H1 (cell line): ENCODE data around the gene GMEB1. TPM values are rescaled to one million over a fixed set of nuclear protein-coding genes. Genes with fewer than 3 reads are reported as not detected.

Experiments used
- SAP30 ChIP-seq: fragments of 300-600 bp; sonication (generic); IDR thresholded peaks from 2 replicates; pipeline ENCODE4 v1.7.1; 2012; ENCODE audit warnings: low read length, moderate library complexity, mild to moderate bottlenecking, inconsistent platforms; ENCODE audit not compliant: insufficient read depth, insufficient replicate concordance
- polyA plus RNA-seq, 7 experiments: library from polyadenylated mRNA; depleted of rRNA in 3 of 7; stranded (reverse) in 5 of 7; unstranded in 2 of 7; fragments of >200 nt in 5 of 7; fragments of 200-250 nt in 2 of 7; gene quantifications; 1 replicate in 5 of 7; 2 replicates in 1 of 7; 4 replicates in 1 of 7; pipeline versions ENCODE4 v1.2.1 to v1.2.3, GENCODE V29; 2011 to 2013; ENCODE audit warnings: missing spikeins in 2 of 7, mixed read lengths in 2 of 7
- total RNA-seq: library from RNA; stranded (reverse); fragmentation: NEBNext Ultra II Directional; extraction: Animal tissue kit (Norgen Biotek cat#: 25700); gene quantifications from 2 replicates; pipeline ENCODE4 v1.2.1, GENCODE V29; 2021

Gene GMEB1
- total and polyA plus RNA-seq, 2 of the 8 experiments (the other 6 are each of a cell fraction or from before 2014, with no cell fraction given), result 13.3 to 26.2 TPM

GRCh38 chr1:28755701-28756100, 87.1 kb downstream of the GMEB1 start (continued):
- no peak for TF ChIP-seq SAP30
